Measurements from ENCODE around the gene PHOSPHO1.
"Not testable (repeated sequence)": the region's sequence is repeated elsewhere in the genome, so short reads cannot be mapped to it uniquely, and the experiment has no call there.

Gene PHOSPHO1, protein sequence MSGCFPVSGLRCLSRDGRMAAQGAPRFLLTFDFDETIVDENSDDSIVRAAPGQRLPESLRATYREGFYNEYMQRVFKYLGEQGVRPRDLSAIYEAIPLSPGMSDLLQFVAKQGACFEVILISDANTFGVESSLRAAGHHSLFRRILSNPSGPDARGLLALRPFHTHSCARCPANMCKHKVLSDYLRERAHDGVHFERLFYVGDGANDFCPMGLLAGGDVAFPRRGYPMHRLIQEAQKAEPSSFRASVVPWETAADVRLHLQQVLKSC

DNA sequence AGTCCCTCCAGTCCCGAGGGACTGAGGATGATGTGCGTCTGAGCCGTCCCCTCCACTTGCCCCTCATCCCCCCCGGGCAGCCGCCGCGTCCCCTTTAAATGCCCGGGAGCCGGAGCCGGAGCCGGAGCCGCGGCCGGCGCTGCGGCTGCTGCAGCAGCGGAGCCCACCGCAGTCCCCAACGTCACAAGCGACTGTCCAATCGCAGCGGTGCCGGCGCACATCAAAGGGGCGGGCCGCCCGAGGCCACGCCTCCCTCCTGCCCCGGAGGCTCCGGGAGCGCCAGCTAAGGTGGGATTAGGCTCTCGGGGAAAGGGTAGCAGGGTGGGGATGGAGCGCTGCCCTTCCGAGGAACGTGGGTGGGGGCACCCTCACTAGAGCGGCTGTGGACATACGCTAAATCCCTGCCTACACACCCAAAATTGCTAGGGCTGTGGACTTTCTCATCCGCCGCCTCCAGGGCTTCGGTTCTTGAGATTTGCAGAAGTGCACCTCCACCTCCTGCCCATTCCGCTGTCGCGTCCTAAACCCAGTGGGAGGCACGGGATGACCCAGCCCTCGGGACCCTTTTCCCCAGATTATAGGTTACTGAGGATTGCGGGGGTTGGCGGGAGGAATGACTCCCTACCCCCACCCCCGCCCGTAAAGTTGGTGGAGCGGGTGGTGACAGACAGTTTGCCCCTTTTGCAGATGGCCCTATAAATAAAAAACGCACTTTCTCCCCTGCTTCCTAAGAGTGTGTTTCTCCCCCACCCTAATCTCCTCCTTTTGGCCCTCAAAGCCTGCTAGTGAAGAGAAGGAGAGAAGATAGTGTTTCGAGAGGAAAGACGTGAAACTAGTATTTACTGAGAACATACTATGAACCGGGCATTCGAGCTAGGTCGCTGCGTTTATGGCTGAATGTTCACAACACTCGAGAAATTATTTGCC, at the start of gene PHOSPHO1:
Gene PHOSPHO1 (minus strand): TSS at position 152 of the 927 bp plus-strand sequence. CDS start 4,096 bp downstream, outside the sequence.
- peak; percentile 60 for DNase-seq

DNA sequence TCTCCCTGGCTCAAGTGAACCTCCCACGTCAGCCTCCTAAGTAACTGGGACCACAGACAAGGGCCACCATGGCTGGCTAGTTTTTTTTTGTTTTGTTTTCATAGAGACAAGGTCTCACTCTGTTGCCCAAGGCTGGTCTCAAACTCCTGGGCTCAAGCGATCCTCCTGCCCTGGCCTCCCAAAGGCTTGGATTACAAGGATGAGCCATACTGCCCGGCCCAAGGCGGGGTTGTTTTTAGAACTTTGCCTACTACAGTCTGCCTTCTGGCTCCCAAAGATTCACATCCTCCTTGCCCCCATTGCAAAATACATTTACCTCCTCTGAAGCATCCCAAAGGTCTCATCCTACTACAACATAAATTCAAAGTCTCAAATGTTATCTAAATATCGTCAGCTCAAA, 49.5 kb upstream of the PHOSPHO1 start:
- DNase-seq: no peak

- not testable (repeated sequence) for DNase-seq
These were observed 48.9 kb upstream of the PHOSPHO1 start for GRCh38 chr17:49279263-49280015.

GRCh38 chr17:49278076-49278475, 47.5 kb upstream of the PHOSPHO1 start:
- no peak for DNase-seq

- DNase-seq: no peak
These were observed 47.1 kb upstream of the PHOSPHO1 start for GRCh38 chr17:49277638-49278037.

DNA sequence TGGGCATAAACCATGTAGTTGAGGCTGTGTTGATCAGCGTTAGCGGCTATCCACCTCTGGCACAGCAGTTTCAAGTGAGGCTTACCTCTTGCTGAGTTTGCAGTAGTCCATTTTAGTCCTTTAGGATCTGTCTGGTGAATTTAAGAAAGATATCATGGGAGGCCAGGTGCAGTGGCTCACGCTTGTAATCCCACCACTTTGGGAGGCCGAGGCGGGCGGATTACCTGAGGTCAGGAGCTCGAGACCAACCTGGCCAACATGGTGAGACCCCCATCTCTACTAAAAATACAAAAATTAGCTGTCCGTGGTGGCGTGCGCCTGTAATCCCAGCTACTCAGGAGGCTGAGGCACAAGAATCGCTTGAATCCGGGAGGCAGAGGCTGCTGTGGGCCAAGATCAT, 45.4 kb upstream of the PHOSPHO1 start:
- not testable (repeated sequence) for DNase-seq

- DNase-seq: no peak
These were observed 38.8 kb upstream of the PHOSPHO1 start for GRCh38 chr17:49269356-49269755.

DNA sequence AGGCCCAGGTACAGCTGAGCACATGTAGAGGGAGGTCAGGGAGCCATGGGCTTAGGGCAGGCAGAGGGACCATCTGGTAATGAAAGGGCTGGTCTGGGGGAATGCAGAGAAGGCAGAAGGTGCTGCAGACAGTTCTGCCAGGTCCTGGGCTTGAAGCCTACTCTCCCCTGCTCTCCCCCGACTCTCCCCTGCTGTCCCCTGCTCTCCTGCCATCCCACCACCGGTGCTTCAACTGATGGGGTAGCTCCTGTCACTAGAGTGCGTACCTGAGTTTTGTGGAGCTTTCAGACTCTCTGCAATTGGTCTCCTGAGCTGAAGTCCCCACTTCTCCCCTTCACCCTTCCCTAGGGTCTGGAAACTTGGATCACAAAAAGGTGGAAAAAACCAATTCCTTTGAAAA, 37.3 kb upstream of the PHOSPHO1 start:
- no peak for DNase-seq

DNA sequence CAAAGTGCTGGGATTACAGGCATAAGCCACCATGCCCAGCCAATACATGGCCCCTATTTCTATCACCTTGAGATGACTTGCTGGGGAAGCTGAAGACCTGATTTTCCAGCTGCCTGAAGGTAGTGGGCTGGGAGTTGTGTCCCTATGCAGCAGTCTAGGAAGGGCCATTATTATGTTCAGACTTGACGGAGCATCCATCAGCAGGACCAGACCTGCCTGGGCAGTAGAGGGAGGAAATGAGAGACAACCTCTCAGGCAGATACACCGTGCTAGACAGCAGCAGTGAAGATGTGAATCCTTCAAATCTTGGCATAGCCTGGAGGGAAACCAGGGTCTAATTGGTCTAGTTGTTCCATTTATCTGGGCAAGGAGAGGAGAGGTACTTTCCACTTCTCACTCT, 35.6 kb upstream of the PHOSPHO1 start:
- no peak for DNase-seq

GRCh38 chr17:49261540-49261939, 31.0 kb upstream of the PHOSPHO1 start:
- DNase-seq: not testable (repeated sequence)

- DNase-seq: peak; percentile 61
These were observed 30.3 kb upstream of the PHOSPHO1 start for GRCh38 chr17:49260817-49261291.

DNA sequence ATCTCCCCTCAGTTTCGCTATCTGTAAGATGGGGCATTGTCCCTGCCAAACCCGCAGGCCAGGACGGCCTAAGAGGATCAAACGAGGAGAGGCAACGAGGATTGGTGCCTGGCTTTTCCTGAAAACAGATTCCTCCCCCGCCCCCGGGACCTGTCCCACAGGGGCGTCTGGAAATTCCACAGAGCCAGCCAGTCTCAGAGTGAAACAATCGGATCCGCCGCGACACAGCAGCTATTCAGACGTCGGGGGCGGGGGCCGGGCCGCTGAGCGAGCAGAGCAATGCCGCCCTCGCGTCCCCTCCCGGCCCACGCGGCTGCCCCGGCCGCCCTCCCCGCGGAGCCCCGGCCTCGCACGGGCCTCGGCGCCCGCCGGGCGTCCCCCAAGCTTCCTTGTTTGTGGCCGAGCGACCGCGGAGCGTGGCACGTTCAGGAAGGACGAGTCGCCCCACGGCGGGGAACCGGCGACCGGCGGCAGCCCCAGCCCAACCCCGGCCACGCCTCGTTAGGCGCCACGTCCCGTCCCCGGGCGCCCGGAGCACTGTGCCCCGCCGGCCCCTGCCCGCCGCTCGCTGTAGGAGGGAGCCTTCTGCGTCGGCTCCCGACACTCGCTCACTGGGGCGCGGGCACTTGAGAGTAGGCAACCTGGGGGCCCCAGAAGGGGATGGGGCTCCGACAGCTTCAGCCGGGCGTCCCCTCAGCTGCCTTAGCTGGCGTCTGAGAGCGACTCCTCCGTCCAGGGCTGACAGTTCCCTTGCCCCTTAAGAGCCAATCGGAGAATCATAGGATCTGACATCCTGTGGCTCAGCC, 29.6 kb upstream of the PHOSPHO1 start:
- peak; percentile 24 for DNase-seq

DNA sequence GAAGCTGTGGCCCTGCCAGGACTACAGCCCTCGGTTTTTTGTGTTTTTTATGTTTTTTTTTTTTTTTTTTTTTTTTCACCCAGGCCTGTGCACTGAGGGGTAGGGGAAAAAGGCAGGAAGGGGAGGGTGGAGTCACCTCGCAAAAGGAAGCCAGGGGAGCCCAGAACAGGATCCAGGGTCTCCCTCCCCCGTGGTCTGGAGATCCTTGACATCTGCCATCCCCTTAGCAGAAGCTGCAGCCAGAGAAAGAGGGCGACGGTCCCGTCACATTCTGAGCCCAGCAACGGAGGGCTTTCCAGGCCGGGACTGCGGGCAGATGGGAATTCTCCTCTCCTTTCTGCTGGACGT, 29.1 kb upstream of the PHOSPHO1 start:
- no peak for DNase-seq

DNA sequence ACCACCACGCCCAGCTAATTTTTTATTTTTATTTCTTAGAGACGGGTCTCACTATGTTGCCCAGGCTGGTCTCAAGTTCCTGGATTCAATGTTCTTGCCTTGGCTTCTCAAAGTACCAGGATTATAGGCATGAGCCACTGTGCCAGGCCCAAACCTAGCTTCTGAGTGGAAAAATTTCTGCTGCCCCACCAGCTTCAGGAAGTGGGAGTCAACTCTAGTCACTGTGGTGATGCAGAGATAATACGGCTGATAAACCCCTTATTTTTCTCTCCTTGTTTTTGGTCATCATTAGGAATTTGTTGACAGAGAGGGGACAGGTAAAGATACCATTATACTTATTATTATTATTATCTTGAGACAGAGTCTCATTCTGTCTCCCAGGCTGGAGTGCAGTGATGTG, 27.8 kb upstream of the PHOSPHO1 start:
- DNase-seq: no peak

- no peak for DNase-seq
These were observed 24.5 kb upstream of the PHOSPHO1 start for GRCh38 chr17:49255125-49255524.

- DNase-seq: no peak
These were observed 23.5 kb upstream of the PHOSPHO1 start for GRCh38 chr17:49254066-49254465.

DNA sequence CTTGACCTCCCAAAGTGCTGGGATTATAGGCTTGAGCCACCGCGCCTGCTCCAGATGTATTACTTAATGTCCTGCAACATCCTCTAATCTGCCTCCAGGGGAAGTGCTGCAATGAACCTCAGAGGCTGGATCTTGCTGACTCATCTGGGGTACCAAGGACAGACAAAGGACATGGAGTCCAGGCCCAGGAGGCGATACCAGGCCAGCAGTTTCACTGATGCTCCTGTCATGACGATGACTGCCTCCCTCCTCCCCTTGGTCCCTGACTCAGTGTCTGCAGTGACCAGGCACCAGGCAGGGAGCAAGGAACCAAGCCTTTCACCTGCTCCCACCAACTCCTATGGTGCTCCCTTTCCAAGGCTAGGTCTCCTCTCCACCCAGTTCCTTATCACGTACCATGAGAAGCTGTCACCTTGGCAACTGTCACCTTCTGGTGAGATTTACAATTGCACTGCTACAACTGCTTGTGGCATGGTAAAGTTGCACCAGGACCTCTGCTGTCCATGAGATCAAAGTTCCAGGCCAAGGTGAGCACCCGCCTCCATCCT, 21.6 kb upstream of the PHOSPHO1 start:
- no peak for DNase-seq

GRCh38 chr17:49249890-49250522, 19.4 kb upstream of the PHOSPHO1 start:
- no peak for DNase-seq

DNA sequence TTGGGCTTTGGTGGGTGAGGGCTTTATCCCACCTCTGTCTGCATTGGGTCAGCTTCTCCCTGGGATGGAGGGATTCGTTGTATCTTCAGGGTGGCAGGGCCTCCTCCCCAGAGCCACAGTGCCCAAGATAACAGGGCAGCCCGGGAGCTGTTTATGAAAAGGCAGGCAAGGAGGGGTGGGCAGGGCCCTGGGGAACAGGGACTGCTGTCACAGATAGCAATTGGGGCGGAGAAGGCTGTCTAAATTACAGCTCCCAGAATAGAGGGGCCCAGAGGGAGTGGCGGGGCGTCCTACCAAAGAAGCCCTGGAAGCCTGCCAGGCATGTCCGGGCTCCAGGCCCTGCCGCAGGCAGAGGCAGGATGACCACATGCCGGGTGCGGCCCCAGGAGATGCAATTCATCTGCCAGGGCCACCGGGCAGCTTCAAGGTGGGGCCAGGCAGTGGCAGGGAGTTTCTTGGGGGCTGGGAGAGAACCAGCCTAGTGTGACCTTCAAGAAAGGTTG, 18.8 kb upstream of the PHOSPHO1 start:
- no peak for DNase-seq

- DNase-seq: no peak
These were observed 17.4 kb upstream of the PHOSPHO1 start for GRCh38 chr17:49247944-49248343.

- no peak for DNase-seq
These were observed 14.3 kb upstream of the PHOSPHO1 start for GRCh38 chr17:49244839-49245238.
